ENCODE measurements around the gene MAG. TPM values are rescaled to one million over a fixed set of nuclear protein-coding genes. Genes with fewer than 3 reads are reported as not detected.
A peak's percentile ranks its signal among the peaks of the same experiment; 100 is the strongest.
"Not testable (repeated sequence)": the region's sequence is repeated elsewhere in the genome, so short reads cannot be mapped to it uniquely, and the experiment has no call there.

The MAG gene
- total RNA-seq, 1 donor from 2014 or later, result not detected

DNA sequence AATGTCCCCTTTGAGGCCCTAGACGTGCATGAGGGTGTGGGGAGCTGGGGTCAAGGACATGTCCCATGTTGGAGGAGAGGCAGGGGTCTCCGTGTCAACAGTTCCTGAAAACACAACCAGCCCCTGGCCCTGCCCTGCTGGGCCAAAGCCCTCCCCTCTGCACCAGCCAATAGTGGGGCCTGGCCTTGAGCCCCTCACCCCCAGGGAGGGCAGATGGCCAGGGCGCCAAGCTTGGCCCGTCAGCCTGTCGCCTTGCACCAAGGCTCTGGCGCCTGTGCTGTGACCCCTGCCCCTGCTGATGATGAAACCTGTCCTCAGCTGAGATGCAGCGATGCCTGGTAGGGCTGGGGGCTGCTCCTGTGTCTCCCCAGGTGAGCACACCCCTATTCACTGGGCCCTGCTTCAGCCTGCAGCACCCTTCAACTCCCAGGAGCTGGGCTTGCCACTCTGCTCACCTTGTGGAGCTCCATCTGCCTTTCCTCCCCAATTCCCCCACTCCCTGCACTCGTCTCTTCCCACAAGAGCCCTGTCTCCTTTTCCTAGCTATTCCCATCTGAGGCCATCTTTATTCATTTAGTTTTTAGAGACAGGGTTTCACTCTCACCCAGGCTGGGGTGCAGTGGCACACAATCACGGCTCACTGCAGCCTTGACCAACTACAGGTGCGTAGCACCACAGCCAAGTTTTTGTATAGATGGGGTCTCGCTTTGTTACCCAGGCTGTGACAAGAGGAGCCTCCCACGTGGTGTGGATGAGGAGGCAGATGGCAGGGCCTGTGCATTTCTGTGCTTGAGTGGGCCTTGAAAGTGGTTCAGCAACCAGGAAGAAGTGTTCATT lies 11.8 kb upstream of the MAG start:
- no peaks in the 10 kb centered on the region for H3K4me1 ChIP-seq
- TF ChIP-seq, protein P1, sequence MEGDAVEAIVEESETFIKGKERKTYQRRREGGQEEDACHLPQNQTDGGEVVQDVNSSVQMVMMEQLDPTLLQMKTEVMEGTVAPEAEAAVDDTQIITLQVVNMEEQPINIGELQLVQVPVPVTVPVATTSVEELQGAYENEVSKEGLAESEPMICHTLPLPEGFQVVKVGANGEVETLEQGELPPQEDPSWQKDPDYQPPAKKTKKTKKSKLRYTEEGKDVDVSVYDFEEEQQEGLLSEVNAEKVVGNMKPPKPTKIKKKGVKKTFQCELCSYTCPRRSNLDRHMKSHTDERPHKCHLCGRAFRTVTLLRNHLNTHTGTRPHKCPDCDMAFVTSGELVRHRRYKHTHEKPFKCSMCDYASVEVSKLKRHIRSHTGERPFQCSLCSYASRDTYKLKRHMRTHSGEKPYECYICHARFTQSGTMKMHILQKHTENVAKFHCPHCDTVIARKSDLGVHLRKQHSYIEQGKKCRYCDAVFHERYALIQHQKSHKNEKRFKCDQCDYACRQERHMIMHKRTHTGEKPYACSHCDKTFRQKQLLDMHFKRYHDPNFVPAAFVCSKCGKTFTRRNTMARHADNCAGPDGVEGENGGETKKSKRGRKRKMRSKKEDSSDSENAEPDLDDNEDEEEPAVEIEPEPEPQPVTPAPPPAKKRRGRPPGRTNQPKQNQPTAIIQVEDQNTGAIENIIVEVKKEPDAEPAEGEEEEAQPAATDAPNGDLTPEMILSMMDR (IDR thresholded peaks at IDR 0.05), result no peak
- no peak overlapping the region for H3K4me3 ChIP-seq
- H3K9me3 ChIP-seq, result no peaks in the 10 kb centered on the region
- no peak overlapping the region for H3K27ac ChIP-seq
- peaks cover 37% of the 10 kb centered on the region for H3K36me3 ChIP-seq
- ATAC-seq (peak; percentile 4 to 6), DNase-seq (no peak)
- peaks cover 5% of the 10 kb centered on the region for H3K27me3 ChIP-seq (ENCODE audit: low read depth)
- intact Hi-C loops (cut with DNase I), result no loop called here

GRCh38 chr19:35281303-35281702 lies 10.7 kb upstream of the MAG start:
- Histone ChIP-seq H3K4me1 (no peaks in the 10 kb centered on the region), H3K27ac (no peak overlapping the region), H3K9me3 (no peaks in the 10 kb centered on the region), H3K36me3 (peaks cover 26% of the 10 kb centered on the region), H3K4me3 (no peak overlapping the region), H3K27me3 (ENCODE audit: low read depth) (peaks cover 5% of the 10 kb centered on the region)
- DNase-seq, result no peak
- intact Hi-C loops (cut with DNase I), result no loop called here
- no peak for ATAC-seq
- TF ChIP-seq, protein P1 (IDR thresholded peaks at IDR 0.05), result no peak

- DNase-seq (no peak), ATAC-seq (no peak)
- H3K9me3 ChIP-seq, result no peaks in the 10 kb centered on the region
- peaks cover 4% of the 10 kb centered on the region for H3K36me3 ChIP-seq
- H3K27ac ChIP-seq, result no peak overlapping the region
- no peaks in the 10 kb centered on the region for H3K4me1 ChIP-seq
- TF ChIP-seq, protein P1 (IDR thresholded peaks at IDR 0.05), result no peak
- H3K27me3 ChIP-seq (ENCODE audit: low read depth), result peaks cover 9% of the 10 kb centered on the region
- intact Hi-C loops (cut with DNase I), result no loop called here
- H3K4me3 ChIP-seq, result no peak overlapping the region
These were observed 7.5 kb upstream of the MAG start for GRCh38 chr19:35284153-35285094.

DNA sequence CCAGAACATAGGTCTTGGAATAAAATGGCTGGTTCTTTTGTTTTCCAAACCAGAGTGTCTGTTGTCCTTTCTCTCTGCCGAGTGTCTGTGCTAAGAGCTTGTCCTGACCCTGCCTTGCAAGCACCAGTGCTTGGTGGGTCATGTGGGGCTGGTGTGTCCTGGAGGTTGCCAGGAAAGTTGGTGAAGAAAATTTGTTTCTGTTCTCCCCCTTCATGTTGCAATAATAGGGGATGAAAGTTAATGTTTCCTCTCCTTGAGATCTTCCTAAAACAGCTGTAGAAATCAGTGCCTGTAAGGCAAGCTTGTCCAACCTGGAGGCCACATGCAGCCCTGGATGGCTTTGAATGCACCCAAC lies 6.9 kb upstream of the MAG start:
- intact Hi-C loops (cut with DNase I), result no loop called here
- Histone ChIP-seq H3K4me3 (no peak overlapping the region), H3K27me3 (ENCODE audit: low read depth) (peaks cover 9% of the 10 kb centered on the region), H3K9me3 (no peaks in the 10 kb centered on the region), H3K4me1 (no peaks in the 10 kb centered on the region), H3K27ac (no peak overlapping the region), H3K36me3 (no peaks in the 10 kb centered on the region)
- ATAC-seq (no peak), DNase-seq (no peak)
- TF ChIP-seq, protein P1 (IDR thresholded peaks at IDR 0.05), result no peak

- DNase-seq; intact Hi-C loops (cut with DNase I); H3K27ac ChIP-seq; H3K4me1 ChIP-seq; H3K27me3 ChIP-seq (ENCODE audit: low read depth); H3K4me3 ChIP-seq; H3K36me3 ChIP-seq; ATAC-seq; H3K9me3 ChIP-seq: not testable (repeated sequence)
These were observed 6.5 kb upstream of the MAG start for GRCh38 chr19:35285465-35285864.

DNA sequence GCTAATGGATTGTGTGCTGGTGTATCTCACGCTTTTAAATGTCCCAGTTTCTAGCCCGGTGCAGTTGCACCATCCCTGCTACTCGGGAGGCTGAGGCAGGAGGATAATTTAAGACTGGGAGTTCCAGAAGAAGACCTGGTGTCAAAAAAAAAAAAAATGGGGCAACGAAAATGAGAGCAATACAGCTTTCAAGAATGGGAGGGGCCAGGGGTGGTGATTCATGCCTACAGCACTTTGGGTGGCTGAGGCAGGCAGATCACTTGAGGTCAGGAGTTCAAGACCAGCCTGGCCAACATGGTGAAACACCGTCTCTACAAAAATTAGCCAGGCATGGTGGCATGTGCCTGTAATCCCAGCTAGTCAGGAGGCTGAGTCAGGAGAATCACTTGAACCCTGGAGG lies 5.9 kb upstream of the MAG start:
- ATAC-seq; H3K36me3 ChIP-seq; H3K4me3 ChIP-seq; H3K9me3 ChIP-seq; H3K4me1 ChIP-seq; intact Hi-C loops (cut with DNase I); DNase-seq; H3K27me3 ChIP-seq (ENCODE audit: low read depth); H3K27ac ChIP-seq: not testable (repeated sequence)
